HCT116 (cell line): Measurements from ENCODE around the gene ELAVL3. TPM values are rescaled to one million over a fixed set of nuclear protein-coding genes. Genes with fewer than 3 reads are reported as not detected.

Experiments used
- ATAC-seq: fragments of 200-7000 bp; cut with Tn5 transposase; 2 replicates; pipeline ENCODE4 v1.9.1; 2020; ENCODE audit warnings: mild to moderate bottlenecking, moderate library complexity
- BruUV-seq: library from RNA; stranded (reverse); fragments of 400-500 nt; replicated peaks from 2 replicates; lab custom pipeline; 2021; lab: Mats Ljungman, UMichigan
- CTCF ChIA-PET: fragments of 300-600 bp; sonication (Branson Sonifier 250); formaldehyde crosslinking; loops from one replicate; lab custom pipeline; 2021; ENCODE audit warnings: antibody characterized with exemption; lab: Charles Lee
- POLR2A ChIA-PET: fragments of 300-600, 350-600 bp; sonication (Branson Sonifier 250); formaldehyde crosslinking; loops from one replicate; lab custom pipeline; 2021; ENCODE audit warnings: antibody characterized with exemption; lab: Charles Lee
- RAD21 ChIA-PET, 2 experiments: fragments of 300-600 bp; sonication (Branson Sonifier 250); formaldehyde crosslinking; loops; one replicate each; lab custom pipeline; 2023; ENCODE audit warnings: low total read pairs in 2 of 2; ENCODE audit not compliant: uncharacterized antibody in 2 of 2, unreplicated experiment in 2 of 2, low non-redundant PET in 1 of 2; lab: Charles Lee
- DNase-seq: peaks from one replicate; pipeline ENCODE4 v3.0.0-alpha.2; 2010; ENCODE audit warnings: low read depth, low spot score
- H2AFZ ChIP-seq: fragments of 200-600 bp; shearing (Covaris generic), sonication (generic); 2 replicates; pipeline ENCODE4 v1.6.1; 2017; ENCODE audit warnings: low read depth, mixed run types, mixed read lengths, antibody characterized with exemption, low read length; ENCODE audit not compliant: poor library complexity, severe bottlenecking
- H3K27ac ChIP-seq: 2 replicates; pipeline ENCODE4 v1.5.1; 2012; ENCODE audit warnings: low read depth, low read length
- H3K27me3 ChIP-seq: fragments of 200-600 bp; sonication (generic); 2 replicates; pipeline ENCODE4 v1.6.1; 2016; ENCODE audit warnings: mixed run types, low read length, mixed read lengths; ENCODE audit not compliant: insufficient read depth
- H3K36me3 ChIP-seq, 2 experiments: fragments of 200-500 bp in 1 of 2; fragments of 200-600 bp in 1 of 2; sonication (Bioruptor generic) in 1 of 2; sonication (generic) in 1 of 2; 2 replicates each; pipeline versions ENCODE4 v1.5.1 to v1.6.1; 2014 to 2016; ENCODE audit warnings: low read length in 2 of 2, inconsistent platforms in 1 of 2, mixed read lengths in 1 of 2, mixed run types in 1 of 2; ENCODE audit not compliant: insufficient read depth in 2 of 2, control insufficient read depth in 1 of 2
- H3K4me1 ChIP-seq, 2 experiments: fragments of 200-600 bp in 1 of 2; sonication (generic) in 1 of 2; 2 replicates each; pipeline versions ENCODE4 v1.5.1 to v1.6.1; 2012 to 2017; ENCODE audit warnings: low read length in 2 of 2, inconsistent platforms in 1 of 2, mild to moderate bottlenecking in 1 of 2, mixed read lengths in 1 of 2, mixed run types in 1 of 2, moderate library complexity in 1 of 2; ENCODE audit not compliant: insufficient read depth in 2 of 2, control insufficient read depth in 1 of 2
- H3K4me2 ChIP-seq: fragments of 200-600 bp; sonication (generic); 2 replicates; pipeline ENCODE4 v1.6.1; 2017; ENCODE audit warnings: mixed run types, low read length, mixed read lengths
- H3K4me3 ChIP-seq, 2 experiments: fragments of 200-600 bp in 1 of 2; sonication (generic) in 1 of 2; replicated peaks in 1 of 2; 2 replicates each; pipeline ENCODE4 v1.5.1; 2011 to 2016; ENCODE audit warnings: low read length in 2 of 2, control low read depth in 1 of 2, low read depth in 1 of 2, mild to moderate bottlenecking in 1 of 2, mixed read lengths in 1 of 2, mixed run types in 1 of 2
- H3K79me2 ChIP-seq: fragments of 200-600 bp; sonication (generic); 2 replicates; pipeline ENCODE4 v1.6.1; 2017; ENCODE audit warnings: mild to moderate bottlenecking, mixed run types, low read length, moderate library complexity, mixed read lengths; ENCODE audit not compliant: insufficient read depth
- H3K9ac ChIP-seq: fragments of 200-600 bp; sonication (generic); 2 replicates; pipeline ENCODE4 v1.6.1; 2016; ENCODE audit warnings: low read length, mixed read lengths
- H3K9me2 ChIP-seq: fragments of 200-600 bp; sonication (generic), shearing (Covaris generic); 2 replicates; pipeline ENCODE4 v1.6.1; 2017; ENCODE audit warnings: mixed run types, mild to moderate bottlenecking, moderate library complexity; ENCODE audit not compliant: insufficient read depth
- H3K9me3 ChIP-seq, 2 experiments: fragments of 200-500 bp in 1 of 2; fragments of 200-600 bp in 1 of 2; sonication (Bioruptor generic) in 1 of 2; sonication (generic) in 1 of 2; 2 replicates each; pipeline ENCODE4 v1.6.1; 2014 to 2017; ENCODE audit warnings: low read length in 2 of 2, mixed read lengths in 2 of 2, inconsistent platforms in 1 of 2, low read depth in 1 of 2, mild to moderate bottlenecking in 1 of 2, mixed run types in 1 of 2, moderate library complexity in 1 of 2; ENCODE audit not compliant: control insufficient read depth in 1 of 2, insufficient read depth in 1 of 2
- H4K20me1 ChIP-seq: fragments of 200-600 bp; sonication (generic), shearing (Covaris generic); 2 replicates; pipeline ENCODE4 v1.6.1; 2017; ENCODE audit warnings: mixed run types, mild to moderate bottlenecking, moderate library complexity; ENCODE audit not compliant: insufficient read depth
- CEBPB ChIP-seq: IDR thresholded peaks from 2 replicates; pipeline ENCODE4 v1.6.1; 2012; ENCODE audit warnings: low read depth
- EGR1 ChIP-seq: IDR thresholded peaks from 2 replicates; pipeline ENCODE4 v1.6.1; 2012; ENCODE audit warnings: low read depth
- ELF1 ChIP-seq: IDR thresholded peaks from 2 replicates; pipeline ENCODE4 v1.6.1; 2012; ENCODE audit warnings: low read depth, borderline replicate concordance
- EZH2 ChIP-seq: fragments of 200-600 bp; sonication (generic); IDR thresholded peaks from 2 replicates; pipeline ENCODE4 v1.6.1; 2017; ENCODE audit warnings: antibody characterized with exemption, mixed run types
- FOSL1 ChIP-seq: IDR thresholded peaks from 2 replicates; pipeline ENCODE4 v1.6.1; 2012; ENCODE audit warnings: low read depth
- JUND ChIP-seq: IDR thresholded peaks from 2 replicates; pipeline ENCODE4 v1.6.1; 2012
- POLR2A ChIP-seq: IDR thresholded peaks from 2 replicates; pipeline ENCODE4 v1.7.0; 2011; ENCODE audit warnings: borderline replicate concordance; ENCODE audit not compliant: insufficient read depth, insufficient read length; ENCODE audit errors: extremely low read depth
- POLR2AphosphoS5 ChIP-seq: IDR thresholded peaks from 2 replicates; pipeline ENCODE4 v1.6.1; 2011; ENCODE audit warnings: mild to moderate bottlenecking, low read depth, low read length, moderate library complexity
- SIN3A ChIP-seq: IDR thresholded peaks from 2 replicates; pipeline ENCODE4 v1.6.1; 2012; ENCODE audit warnings: low read depth
- SP1 ChIP-seq: IDR thresholded peaks from 2 replicates; pipeline ENCODE4 v1.6.1; 2012; ENCODE audit warnings: low read depth
- SRF ChIP-seq: IDR thresholded peaks from 2 replicates; pipeline ENCODE4 v1.6.1; 2012; ENCODE audit warnings: low read depth
- TCF7L2 ChIP-seq: IDR thresholded peaks from 2 replicates; pipeline ENCODE4 v1.7.0; 2011; ENCODE audit warnings: borderline replicate concordance, inconsistent platforms; ENCODE audit not compliant: insufficient read depth, insufficient read length; ENCODE audit errors: extremely low read depth
- YY1 ChIP-seq: IDR thresholded peaks from 2 replicates; pipeline ENCODE4 v1.6.1; 2011; ENCODE audit warnings: low read length, low read depth, moderate library complexity, mild to moderate bottlenecking; ENCODE audit not compliant: insufficient replicate concordance; ENCODE audit errors: extremely low read depth
- ZFX ChIP-seq: fragments of 450-650 bp; IDR thresholded peaks from 2 replicates; pipeline ENCODE4 v1.6.1; 2017
- ZNF274 ChIP-seq: fragments of 200-500 bp; sonication (Bioruptor generic); IDR thresholded peaks from 2 replicates; pipeline ENCODE4 v1.6.1; 2014; ENCODE audit warnings: mild to moderate bottlenecking, low read depth, low read length, inconsistent platforms
- intact Hi-C: fragments of 100-400 bp; cut with micrococcal nuclease; formaldehyde crosslinking; loops from 2 replicates; pipeline ENCODE4 v1.10.0; 2022
- total RNA-seq: library from RNA; stranded (reverse); gene quantifications from one replicate; pipeline ENCODE4 v1.2.1, GENCODE V29; 2021; ENCODE audit not compliant: unreplicated experiment
- TF ChIP-seq, protein P1 (sequence below): IDR thresholded peaks from 2 replicates; pipeline ENCODE4 v1.6.1; 2012
- TF ChIP-seq, protein P2 (sequence below), 3 experiments: fragments of 200-600 bp in 1 of 3; sonication (generic) in 1 of 3; IDR thresholded peaks in 2 of 3; conservative IDR thresholded peaks in 1 of 3; 2 replicates each; pipeline ENCODE4 v1.5.1; 2012 to 2017; ENCODE audit warnings: low read depth in 2 of 3, low read length in 2 of 3, antibody characterized with exemption in 1 of 3, borderline replicate concordance in 1 of 3, control low read depth in 1 of 3, mild to moderate bottlenecking in 1 of 3, mixed read lengths in 1 of 3, mixed run types in 1 of 3, moderate library complexity in 1 of 3; ENCODE audit not compliant: insufficient read depth in 1 of 3
- TF ChIP-seq, protein P3 (sequence below): IDR thresholded peaks from 2 replicates; pipeline ENCODE4 v1.6.1; 2012; ENCODE audit warnings: low read depth
- TF ChIP-seq, protein P4 (sequence below): IDR thresholded peaks from 2 replicates; pipeline ENCODE4 v1.6.1; 2011; ENCODE audit warnings: mild to moderate bottlenecking, low read length, moderate library complexity; ENCODE audit not compliant: insufficient replicate concordance; ENCODE audit errors: extremely low read depth

The ELAVL3 gene
- total RNA-seq, 1 experiment from 2014 or later = 0.05 TPM

DNA sequence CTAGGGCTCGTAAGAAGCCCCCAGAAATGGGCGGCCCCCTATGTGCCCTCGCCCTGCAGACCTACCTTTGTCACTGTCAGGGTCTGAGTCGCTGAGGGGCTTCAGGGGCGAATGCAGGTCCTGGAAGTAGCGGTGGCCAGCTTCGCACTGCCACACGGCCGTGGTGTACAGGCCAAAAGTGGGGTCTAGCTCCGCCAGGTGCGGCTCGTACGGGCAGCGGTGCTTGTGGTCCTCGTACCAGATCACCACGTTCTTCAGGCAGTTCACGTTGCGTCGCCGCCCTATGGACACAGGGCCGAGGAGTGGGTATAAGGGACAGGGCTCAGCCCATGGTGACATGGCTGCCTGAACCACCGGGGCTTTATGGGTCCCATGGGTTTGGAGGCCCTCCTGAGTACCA is 15.0 kb upstream of the ELAVL3 start:
- ChIA-PET RAD21 (interaction anchor here in 1 of 2 experiments (0.6 kb wide), 1 partner anchor 90 kb away, joined by 3 read pairs; no protein-coding TSS in a partner anchor), CTCF (interaction anchor here (0.6 kb wide), 1 partner anchor 1450 kb away, joined by 3 read pairs; no protein-coding TSS in a partner anchor), POLR2A (no interaction called here)
- H3K4me1 ChIP-seq = peaks cover 4 to 15% of the 10 kb centered on the region in 2 experiments
- no TSS peak for BruUV-seq
- intact Hi-C loops = loop anchor here (1.0 kb wide), 1 partner anchor 91 kb away; no protein-coding TSS in a partner anchor
- no peaks in the 10 kb centered on the region for H3K9me2 ChIP-seq
- TF ChIP-seq SIN3A (no peak), FOSL1 (no peak), SP1 (no peak), ZNF274 (no peak), SRF (no peak), JUND (no peak), ZFX (no peak), POLR2AphosphoS5 (no peak), EZH2 (no peak), CEBPB (no peak), YY1 (no peak), POLR2A (no peak), EGR1 (no peak), TCF7L2 (no peak), ELF1 (no peak)
- TF ChIP-seq, protein P1, sequence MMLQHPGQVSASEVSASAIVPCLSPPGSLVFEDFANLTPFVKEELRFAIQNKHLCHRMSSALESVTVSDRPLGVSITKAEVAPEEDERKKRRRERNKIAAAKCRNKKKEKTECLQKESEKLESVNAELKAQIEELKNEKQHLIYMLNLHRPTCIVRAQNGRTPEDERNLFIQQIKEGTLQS = no peak
- TF ChIP-seq, protein P2, sequence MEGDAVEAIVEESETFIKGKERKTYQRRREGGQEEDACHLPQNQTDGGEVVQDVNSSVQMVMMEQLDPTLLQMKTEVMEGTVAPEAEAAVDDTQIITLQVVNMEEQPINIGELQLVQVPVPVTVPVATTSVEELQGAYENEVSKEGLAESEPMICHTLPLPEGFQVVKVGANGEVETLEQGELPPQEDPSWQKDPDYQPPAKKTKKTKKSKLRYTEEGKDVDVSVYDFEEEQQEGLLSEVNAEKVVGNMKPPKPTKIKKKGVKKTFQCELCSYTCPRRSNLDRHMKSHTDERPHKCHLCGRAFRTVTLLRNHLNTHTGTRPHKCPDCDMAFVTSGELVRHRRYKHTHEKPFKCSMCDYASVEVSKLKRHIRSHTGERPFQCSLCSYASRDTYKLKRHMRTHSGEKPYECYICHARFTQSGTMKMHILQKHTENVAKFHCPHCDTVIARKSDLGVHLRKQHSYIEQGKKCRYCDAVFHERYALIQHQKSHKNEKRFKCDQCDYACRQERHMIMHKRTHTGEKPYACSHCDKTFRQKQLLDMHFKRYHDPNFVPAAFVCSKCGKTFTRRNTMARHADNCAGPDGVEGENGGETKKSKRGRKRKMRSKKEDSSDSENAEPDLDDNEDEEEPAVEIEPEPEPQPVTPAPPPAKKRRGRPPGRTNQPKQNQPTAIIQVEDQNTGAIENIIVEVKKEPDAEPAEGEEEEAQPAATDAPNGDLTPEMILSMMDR (IDR thresholded peaks at IDR 0.05 in 2 of 3, conservative IDR thresholded peaks at IDR 0.05 in 1 of 3; ENCODE audit: borderline replicate concordance in 1 of 3, insufficient read depth in 1 of 3, low read depth in 2 of 3, low read length in 2 of 3) = no peak
- TF ChIP-seq, protein P3, sequence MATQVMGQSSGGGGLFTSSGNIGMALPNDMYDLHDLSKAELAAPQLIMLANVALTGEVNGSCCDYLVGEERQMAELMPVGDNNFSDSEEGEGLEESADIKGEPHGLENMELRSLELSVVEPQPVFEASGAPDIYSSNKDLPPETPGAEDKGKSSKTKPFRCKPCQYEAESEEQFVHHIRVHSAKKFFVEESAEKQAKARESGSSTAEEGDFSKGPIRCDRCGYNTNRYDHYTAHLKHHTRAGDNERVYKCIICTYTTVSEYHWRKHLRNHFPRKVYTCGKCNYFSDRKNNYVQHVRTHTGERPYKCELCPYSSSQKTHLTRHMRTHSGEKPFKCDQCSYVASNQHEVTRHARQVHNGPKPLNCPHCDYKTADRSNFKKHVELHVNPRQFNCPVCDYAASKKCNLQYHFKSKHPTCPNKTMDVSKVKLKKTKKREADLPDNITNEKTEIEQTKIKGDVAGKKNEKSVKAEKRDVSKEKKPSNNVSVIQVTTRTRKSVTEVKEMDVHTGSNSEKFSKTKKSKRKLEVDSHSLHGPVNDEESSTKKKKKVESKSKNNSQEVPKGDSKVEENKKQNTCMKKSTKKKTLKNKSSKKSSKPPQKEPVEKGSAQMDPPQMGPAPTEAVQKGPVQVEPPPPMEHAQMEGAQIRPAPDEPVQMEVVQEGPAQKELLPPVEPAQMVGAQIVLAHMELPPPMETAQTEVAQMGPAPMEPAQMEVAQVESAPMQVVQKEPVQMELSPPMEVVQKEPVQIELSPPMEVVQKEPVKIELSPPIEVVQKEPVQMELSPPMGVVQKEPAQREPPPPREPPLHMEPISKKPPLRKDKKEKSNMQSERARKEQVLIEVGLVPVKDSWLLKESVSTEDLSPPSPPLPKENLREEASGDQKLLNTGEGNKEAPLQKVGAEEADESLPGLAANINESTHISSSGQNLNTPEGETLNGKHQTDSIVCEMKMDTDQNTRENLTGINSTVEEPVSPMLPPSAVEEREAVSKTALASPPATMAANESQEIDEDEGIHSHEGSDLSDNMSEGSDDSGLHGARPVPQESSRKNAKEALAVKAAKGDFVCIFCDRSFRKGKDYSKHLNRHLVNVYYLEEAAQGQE = no peak
- TF ChIP-seq, protein P4, sequence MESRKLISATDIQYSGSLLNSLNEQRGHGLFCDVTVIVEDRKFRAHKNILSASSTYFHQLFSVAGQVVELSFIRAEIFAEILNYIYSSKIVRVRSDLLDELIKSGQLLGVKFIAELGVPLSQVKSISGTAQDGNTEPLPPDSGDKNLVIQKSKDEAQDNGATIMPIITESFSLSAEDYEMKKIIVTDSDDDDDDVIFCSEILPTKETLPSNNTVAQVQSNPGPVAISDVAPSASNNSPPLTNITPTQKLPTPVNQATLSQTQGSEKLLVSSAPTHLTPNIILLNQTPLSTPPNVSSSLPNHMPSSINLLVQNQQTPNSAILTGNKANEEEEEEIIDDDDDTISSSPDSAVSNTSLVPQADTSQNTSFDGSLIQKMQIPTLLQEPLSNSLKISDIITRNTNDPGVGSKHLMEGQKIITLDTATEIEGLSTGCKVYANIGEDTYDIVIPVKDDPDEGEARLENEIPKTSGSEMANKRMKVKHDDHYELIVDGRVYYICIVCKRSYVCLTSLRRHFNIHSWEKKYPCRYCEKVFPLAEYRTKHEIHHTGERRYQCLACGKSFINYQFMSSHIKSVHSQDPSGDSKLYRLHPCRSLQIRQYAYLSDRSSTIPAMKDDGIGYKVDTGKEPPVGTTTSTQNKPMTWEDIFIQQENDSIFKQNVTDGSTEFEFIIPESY = no peak
- no peak overlapping the region for H3K4me2 ChIP-seq
- ATAC-seq = no peak
- no peak overlapping the region for H3K4me3 ChIP-seq
- no peaks in the 10 kb centered on the region for H3K79me2 ChIP-seq
- H3K27ac ChIP-seq = no peak overlapping the region; the same call in 1 of the 2 replicates
- H3K9ac ChIP-seq = no peak overlapping the region
- peaks cover 0 to 5% of the 10 kb centered on the region in 2 experiments; a peak in 2 of 4 replicates for H3K36me3 ChIP-seq
- no peak overlapping the region for H2AFZ ChIP-seq
- no peaks in the 10 kb centered on the region for H3K27me3 ChIP-seq
- no peak for DNase-seq
- H4K20me1 ChIP-seq = no peaks in the 10 kb centered on the region
- no peaks in the 10 kb centered on the region for H3K9me3 ChIP-seq
